SK-N-SH (cell line): ENCODE results near the gene KRT85.

Experiments
- CTCF ChIP-seq: fragments of 200-600 bp; sonication (generic); IDR thresholded peaks from 2 replicates; pipeline ENCODE4 v1.6.1; 2017; ENCODE audit warnings: antibody characterized with exemption, mild to moderate bottlenecking, moderate library complexity
- EP300 ChIP-seq, 2 experiments: IDR thresholded peaks; 2 replicates each; pipeline versions ENCODE4 v1.4.0 to v1.6.1; 2012; ENCODE audit warnings: borderline replicate concordance in 1 of 2, low read depth in 1 of 2, low read length in 1 of 2
- EZH2phosphoT487 ChIP-seq: fragments of 200-600 bp; sonication (generic); IDR thresholded peaks from 2 replicates; pipeline ENCODE4 v1.6.1; 2017; ENCODE audit warnings: low read depth, mixed run types, mild to moderate bottlenecking, antibody characterized with exemption, moderate library complexity, borderline replicate concordance
- FOXJ3 ChIP-seq: sonication (generic); formaldehyde crosslinking; IDR thresholded peaks from 2 replicates; pipeline ENCODE4 v1.5.1; 2020; ENCODE audit warnings: mild to moderate bottlenecking, missing genetic modification reagents
- REST ChIP-seq: IDR thresholded peaks from 2 replicates; pipeline ENCODE4 v1.6.1; 2012; ENCODE audit warnings: mild to moderate bottlenecking, low read depth, low read length, moderate library complexity
- TEAD4 ChIP-seq: IDR thresholded peaks from 2 replicates; pipeline ENCODE4 v1.4.0; 2012; ENCODE audit warnings: mild to moderate bottlenecking, borderline replicate concordance; ENCODE audit not compliant: insufficient read depth

GRCh38 chr12:52317468-52318052 lies 49.7 kb downstream of the KRT85 start:
- no peak for TF ChIP-seq CTCF
- no peak for TF ChIP-seq REST
- no peak for TF ChIP-seq EP300 (IDR thresholded peaks at IDR 0.05; ENCODE audit: borderline replicate concordance in 1 of 2, low read depth in 1 of 2, low read length in 1 of 2)
- TF ChIP-seq EZH2phosphoT487 = no peak
- TF ChIP-seq FOXJ3 = no peak
- TF ChIP-seq TEAD4 = no peak
